WERI-Rb-1 (cell line): ENCODE data around the gene TFDP1.
A peak's percentile ranks its signal among the peaks of the same experiment; 100 is the strongest.

Experiments
- DNase-seq: peaks from one replicate; pipeline ENCODE4 v3.0.0-alpha.2; 2020
- H3K27ac ChIP-seq: fragments of 250-450 bp; sonication (Bioruptor Pico); 2 replicates; pipeline ENCODE4 v1.5.1; 2020; ENCODE audit warnings: mild to moderate bottlenecking, moderate library complexity
- H3K27me3 ChIP-seq: fragments of 250-450 bp; sonication (Bioruptor Pico); 2 replicates; pipeline ENCODE4 v1.5.1; 2021; ENCODE audit warnings: mild to moderate bottlenecking, low read depth, moderate library complexity; ENCODE audit not compliant: insufficient read depth, severe bottlenecking
- H3K36me3 ChIP-seq: fragments of 250-450 bp; sonication (Bioruptor Pico); 2 replicates; pipeline ENCODE4 v1.5.1; 2020; ENCODE audit warnings: mild to moderate bottlenecking, moderate library complexity
- H3K4me3 ChIP-seq: 2 replicates; pipeline ENCODE4 v1.5.1; 2011; ENCODE audit warnings: low read depth, mild to moderate bottlenecking, control low read depth, low read length
- H3K9me3 ChIP-seq: fragments of 250-450 bp; sonication (Bioruptor Pico); 2 replicates; pipeline ENCODE4 v1.5.1; 2021; ENCODE audit warnings: mild to moderate bottlenecking, moderate library complexity; ENCODE audit not compliant: severe bottlenecking
- CTCF ChIP-seq: IDR thresholded peaks from 2 replicates; pipeline ENCODE4 v1.5.1; 2011; ENCODE audit warnings: low read depth, mild to moderate bottlenecking, control low read depth, inconsistent platforms, low read length

TFDP1 gene

GRCh38 chr13:113670541-113670940 lies 86.0 kb downstream of the TFDP1 start:
- TF ChIP-seq CTCF = no peak
- no peak overlapping the region for H3K27ac ChIP-seq
- H3K9me3 ChIP-seq = peaks cover 2% of the 10 kb centered on the region
- H3K27me3 ChIP-seq = no peaks in the 10 kb centered on the region
- H3K36me3 ChIP-seq = peaks cover 24% of the 10 kb centered on the region
- no peak overlapping the region for H3K4me3 ChIP-seq
- peak; percentile 13 for DNase-seq

- no peak for TF ChIP-seq CTCF
- Histone ChIP-seq H3K4me3 (no peak overlapping the region), H3K27me3 (no peaks in the 10 kb centered on the region), H3K9me3 (peaks cover 2% of the 10 kb centered on the region), H3K36me3 (peaks cover 24% of the 10 kb centered on the region), H3K27ac (no peak overlapping the region)
- peak; percentile 13 for DNase-seq
These were observed 86.8 kb downstream of the TFDP1 start for GRCh38 chr13:113671066-113672001.

GRCh38 chr13:113672002-113672651 lies 87.6 kb downstream of the TFDP1 start:
- H3K36me3 ChIP-seq = peaks cover 24% of the 10 kb centered on the region
- H3K27me3 ChIP-seq = no peaks in the 10 kb centered on the region
- H3K9me3 ChIP-seq = peaks cover 2% of the 10 kb centered on the region
- TF ChIP-seq CTCF = no peak
- H3K27ac ChIP-seq = no peak overlapping the region
- peak; percentile 18 for DNase-seq
- no peak overlapping the region for H3K4me3 ChIP-seq
